B cell (primary cell): Measurements from ENCODE around the gene AMPD2.
A peak's percentile ranks its signal among the peaks of the same experiment; 100 is the strongest.

Experiments
- EZH2 ChIP-seq: IDR thresholded peaks from 2 replicates; pipeline ENCODE4 v1.6.1; 2012; ENCODE audit warnings: borderline replicate concordance, low read depth, mild to moderate bottlenecking, moderate library complexity, low read length; ENCODE audit not compliant: insufficient read depth, poor library complexity, severe bottlenecking
- TF ChIP-seq, protein P1 (sequence below): fragments of 200-600 bp; IDR thresholded peaks from one replicate; pipeline ENCODE4 v1.8.0; 2022; ENCODE audit warnings: antibody characterized with exemption, mild to moderate bottlenecking

DNA sequence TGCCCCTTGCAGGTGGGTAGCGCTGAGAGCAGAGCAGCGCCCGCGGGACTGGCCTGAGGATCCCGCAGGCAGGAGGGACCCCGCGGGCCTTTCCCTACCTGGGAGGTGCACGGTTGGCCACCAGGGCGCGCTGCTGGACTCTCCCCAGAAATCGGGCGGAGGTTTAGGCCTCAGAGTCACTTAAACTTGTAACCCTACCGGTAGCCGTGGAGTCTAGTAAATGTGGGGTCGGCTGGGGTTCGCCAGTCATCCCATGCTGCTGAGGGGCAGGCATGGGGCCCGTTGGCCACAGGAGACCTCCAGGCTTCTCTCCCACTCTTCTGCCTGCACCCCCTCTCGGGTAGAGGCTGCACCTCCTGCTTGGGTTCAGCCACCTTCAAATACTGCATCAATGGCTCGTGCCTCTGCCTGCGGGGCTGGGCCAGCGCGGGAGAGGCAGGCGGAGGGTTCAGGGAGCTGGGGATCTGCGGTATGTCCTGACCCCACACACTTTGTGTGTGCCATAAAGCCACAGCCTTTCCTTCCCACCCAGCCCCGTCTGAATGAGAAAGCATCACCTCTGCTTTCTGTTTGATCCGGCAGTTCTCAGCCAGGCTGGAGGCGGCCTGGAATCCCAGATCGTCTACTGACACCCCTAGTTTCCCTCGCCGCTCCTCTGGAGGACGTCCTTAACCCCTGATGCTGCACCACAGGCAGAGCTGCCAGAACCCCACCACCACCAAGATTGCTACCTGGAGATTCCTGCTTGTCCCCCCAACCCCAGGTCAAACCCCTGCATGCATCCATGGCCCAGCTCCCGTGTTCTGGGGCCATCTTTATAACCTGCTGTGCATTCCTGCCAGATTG lies 24.0 kb downstream of the AMPD2 start:
- TF ChIP-seq, protein P1, sequence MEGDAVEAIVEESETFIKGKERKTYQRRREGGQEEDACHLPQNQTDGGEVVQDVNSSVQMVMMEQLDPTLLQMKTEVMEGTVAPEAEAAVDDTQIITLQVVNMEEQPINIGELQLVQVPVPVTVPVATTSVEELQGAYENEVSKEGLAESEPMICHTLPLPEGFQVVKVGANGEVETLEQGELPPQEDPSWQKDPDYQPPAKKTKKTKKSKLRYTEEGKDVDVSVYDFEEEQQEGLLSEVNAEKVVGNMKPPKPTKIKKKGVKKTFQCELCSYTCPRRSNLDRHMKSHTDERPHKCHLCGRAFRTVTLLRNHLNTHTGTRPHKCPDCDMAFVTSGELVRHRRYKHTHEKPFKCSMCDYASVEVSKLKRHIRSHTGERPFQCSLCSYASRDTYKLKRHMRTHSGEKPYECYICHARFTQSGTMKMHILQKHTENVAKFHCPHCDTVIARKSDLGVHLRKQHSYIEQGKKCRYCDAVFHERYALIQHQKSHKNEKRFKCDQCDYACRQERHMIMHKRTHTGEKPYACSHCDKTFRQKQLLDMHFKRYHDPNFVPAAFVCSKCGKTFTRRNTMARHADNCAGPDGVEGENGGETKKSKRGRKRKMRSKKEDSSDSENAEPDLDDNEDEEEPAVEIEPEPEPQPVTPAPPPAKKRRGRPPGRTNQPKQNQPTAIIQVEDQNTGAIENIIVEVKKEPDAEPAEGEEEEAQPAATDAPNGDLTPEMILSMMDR, result peak; percentile 92
- no peak for TF ChIP-seq EZH2
